ENCODE results near the gene MAGEA2B.
"Not testable (repeated sequence)": the region's sequence is repeated elsewhere in the genome, so short reads cannot be mapped to it uniquely, and the experiment has no call there.

The MAGEA2B gene

DNA sequence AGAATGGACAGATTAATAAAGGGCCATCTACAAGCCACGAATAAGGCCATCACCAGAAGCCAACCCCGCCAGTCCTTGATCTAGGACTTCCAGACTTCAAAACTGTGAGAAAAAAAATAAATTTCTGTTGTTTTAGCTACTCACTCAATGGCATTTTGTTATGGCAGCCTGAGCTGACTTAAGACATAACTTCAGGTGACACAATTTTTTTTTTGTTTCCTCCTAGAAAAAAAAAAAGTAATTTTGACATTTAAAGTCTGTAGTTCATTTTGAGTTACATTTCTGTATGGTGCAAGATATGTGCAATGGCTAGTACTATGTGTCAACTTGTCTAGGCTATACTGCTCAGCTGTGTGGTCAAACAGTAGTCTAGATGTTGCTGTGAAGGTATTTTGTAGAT, 44.5 kb downstream of the MAGEA2B start, which contains the start of gene CSAG3:
Gene CSAG3 (plus strand): TSS at position 301 of the 400 bp plus-strand sequence.
- not testable (repeated sequence) for DNase-seq

DNA sequence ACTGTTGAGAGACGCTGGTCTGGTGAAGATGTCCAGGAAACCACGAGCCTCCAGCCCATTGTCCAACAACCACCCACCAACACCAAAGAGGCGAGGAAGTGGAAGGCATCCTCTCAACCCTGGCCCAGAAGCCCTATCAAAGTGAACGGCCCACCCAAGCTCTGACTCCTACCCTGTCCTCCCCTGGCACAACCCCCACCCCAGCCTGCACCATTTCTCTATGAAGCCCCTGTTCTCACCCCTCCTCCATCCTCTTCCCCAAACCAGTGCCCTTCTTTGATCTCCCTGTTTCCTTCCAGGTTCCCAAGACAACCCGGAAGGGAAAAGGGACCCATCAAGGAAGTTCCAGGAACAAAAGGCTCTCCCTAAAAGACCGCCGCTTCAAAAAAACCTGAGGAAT, 45.1 kb downstream of the MAGEA2B start:
- not testable (repeated sequence) for DNase-seq

GRCh38 chrX:152761582-152761981, 47.2 kb downstream of the MAGEA2B start:
- DNase-seq = not testable (repeated sequence)

DNA sequence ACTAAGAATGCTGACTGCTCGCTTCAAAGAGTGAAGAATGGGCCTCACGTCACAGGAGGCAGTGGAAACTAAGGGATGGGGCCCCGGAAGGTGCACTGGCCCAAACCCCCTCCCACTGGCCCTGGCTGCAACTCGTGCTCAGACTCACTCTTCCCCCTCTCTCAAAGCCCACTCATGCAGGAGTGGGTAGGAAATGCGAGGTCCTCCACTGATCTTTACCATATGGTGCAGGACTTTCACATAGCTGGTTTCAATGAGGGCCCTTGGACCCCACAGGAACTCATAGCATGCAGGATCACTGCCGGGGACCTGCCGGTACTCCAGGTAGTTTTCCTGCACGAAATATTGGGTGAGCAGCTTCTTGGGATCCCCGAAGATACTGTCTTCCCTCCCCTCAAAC, 52.1 kb downstream of the MAGEA2B start:
- not testable (repeated sequence) for DNase-seq
